GM18519 (cell line): ENCODE results near the gene ACIN1.

Experiments
- ATAC-seq: cut with Tn5 transposase; IDR thresholded peaks from one replicate; pipeline ENCODE4 v1.9.1; 2021; ENCODE audit warnings: mild to moderate bottlenecking, moderate library complexity; ENCODE audit not compliant: unreplicated experiment, low FRiP score

The ACIN1 gene

DNA sequence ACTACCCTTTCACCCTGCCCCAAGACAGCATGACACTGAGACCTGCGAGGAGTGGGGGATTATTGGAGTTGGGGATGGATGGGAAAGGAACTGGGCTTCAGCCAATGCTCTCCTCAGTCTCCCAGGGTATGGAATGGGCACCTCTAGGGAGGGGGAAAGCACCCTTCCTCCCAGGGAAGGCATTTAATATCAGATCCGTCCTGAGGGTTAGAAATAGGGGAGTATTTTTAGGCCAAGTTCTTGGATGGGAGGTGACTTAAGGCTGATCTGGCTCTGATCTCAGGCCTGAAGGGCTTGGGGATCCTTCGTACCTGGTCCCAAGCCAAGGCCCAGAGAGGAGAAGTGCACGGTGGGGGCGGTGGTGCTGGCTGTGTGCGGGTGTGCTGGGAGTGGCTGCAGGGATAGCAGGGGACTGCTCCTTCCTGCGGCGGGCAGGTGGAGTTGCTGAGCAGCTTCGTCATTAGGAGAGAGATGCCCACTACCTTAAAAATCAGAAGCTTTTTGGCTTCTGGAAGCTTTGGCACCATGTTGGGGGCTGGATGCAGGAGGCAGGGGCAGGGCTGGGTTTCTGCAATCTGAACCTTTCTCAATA lies 31.1 kb upstream of the ACIN1 start:
- no peak for ATAC-seq

DNA sequence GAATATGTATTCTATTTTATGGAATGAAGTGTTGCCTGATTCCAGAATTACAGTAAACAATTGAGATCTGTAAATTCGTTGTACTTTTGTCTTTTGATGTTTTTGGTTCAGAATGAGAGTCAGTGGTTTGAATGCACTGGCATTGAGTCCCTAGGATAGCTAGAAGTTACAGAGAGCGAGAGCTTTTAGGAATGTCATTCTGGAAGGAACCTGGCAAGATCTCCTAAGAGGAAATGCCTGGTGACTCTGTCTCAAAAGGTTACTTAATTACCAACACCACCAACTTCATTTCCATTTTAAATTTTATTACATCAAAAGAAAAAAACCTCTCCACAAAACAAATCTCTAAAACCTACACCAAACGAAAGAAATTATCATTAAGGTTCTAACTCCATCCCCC lies 30.1 kb upstream of the ACIN1 start:
- no peak for ATAC-seq

DNA sequence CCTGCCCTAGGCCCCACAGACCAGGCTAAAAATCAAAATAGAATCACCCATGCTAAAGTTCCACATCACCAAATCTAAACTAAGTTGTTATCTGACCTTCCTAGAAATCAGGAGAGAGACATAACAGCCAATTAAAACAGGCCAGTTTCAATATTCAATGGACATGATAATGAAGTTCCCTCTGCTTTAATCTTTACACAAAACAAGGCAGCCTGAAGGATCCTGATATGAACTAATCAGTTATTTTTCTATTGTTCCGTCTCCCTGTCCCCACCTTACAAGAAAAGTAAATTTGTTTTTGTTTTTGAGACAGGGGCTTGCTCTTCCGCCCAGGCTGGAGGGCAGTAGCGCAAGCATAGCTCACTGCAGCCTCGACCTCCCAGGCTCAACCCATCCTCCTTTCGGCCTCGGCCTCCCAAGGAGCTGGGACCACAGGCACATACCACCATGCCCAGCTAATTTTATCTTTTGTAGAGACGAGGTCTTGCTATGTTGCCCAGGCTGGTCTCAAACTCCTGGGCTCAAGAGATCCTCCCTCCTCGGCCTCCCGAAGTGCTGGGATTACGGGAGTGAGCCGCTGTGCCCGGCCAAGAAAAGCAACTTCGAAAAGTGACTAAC lies 29.5 kb upstream of the ACIN1 start:
- ATAC-seq: no peak

DNA sequence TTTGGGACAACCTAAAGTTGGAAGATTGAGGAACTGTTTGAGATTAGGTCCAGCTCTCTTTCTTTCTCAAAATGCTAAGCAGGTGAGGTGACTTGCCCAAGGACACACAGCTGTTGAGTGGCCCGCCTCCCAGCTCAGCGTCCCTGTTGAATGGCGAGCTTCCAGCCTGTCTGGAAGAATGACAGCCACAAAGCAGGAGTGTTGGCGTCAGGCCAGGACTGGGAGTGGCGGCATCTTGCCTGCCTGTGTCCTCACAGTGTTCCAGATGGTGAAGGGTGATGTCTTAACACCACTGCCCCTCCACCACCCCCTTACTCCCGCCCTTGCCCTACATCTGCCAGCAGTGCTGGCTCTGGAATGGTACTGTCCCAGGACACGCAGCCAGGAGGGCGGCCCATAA lies 28.5 kb upstream of the ACIN1 start:
- ATAC-seq: no peak

DNA sequence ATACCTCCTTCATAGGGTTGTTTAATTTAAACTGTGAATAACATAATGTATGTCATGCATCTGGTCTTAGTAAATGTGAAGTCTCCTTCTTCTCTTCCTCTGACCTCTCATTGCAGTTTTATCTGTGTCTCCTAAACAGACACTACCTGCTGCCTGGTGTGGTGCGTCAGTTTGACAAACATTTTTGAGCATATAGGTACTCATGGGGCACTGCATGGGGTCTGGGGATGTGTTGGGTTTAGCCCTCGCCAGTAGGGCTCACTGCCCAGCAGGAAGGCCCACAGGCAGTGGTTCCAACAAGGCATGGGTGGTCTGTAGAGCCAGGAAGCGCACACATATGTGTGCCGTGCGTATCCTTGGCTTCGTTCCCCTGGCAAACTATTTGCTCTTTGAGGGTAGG lies 27.1 kb upstream of the ACIN1 start:
- ATAC-seq: no peak

DNA sequence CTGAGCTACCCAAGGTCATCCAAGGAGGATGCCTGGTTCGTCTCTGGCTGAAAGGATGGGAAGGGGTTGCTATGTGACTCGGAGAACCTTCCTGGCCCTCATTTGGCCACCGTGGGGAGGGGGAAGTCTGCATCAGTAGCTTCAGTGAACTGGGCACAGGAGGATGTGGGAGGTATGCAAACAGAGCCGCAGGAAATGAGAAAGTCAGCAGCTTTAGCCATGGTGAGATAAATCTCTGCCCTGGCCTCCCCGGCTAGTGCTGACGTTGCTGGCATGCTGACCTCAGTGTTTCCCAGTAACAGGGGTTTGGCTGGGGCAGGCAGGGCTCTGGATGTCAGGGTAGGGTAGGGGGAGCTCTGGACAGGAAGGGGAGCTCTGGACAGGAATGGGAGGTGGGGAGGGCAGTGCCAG lies 26.4 kb upstream of the ACIN1 start:
- no peak for ATAC-seq

DNA sequence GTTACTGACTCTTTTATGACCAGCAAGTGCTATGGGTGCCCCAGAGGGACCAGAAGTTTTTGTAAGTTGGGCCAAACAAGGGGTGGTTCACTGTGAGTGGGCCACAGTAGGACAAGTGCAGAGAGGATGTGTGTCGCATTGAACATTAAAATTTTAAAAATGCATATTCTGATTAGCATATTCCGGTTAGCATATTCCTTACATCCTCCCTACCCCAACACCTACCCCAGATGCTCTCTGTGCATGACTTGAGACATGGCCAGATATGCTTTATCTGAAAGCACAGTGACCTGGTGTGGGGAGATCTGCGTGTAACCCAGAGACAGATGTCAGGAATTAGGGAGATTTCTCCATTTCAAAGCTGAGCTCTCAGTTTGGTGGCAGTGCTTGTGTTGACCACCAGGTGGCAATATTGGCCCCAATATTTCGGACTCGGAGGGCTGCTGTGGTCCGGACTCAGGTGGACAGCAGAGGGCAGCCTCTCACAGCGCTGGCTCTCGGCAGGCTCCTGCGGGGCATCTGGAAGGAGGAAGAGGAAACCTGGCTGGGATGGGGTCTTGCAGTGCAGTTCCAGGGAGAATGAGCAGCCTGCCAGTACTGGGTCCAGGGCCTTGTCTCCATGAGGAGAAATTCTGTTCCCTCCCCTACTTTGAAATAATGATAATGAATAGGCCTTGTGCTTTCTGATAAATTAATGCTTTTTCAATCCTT lies 25.8 kb upstream of the ACIN1 start:
- no peak for ATAC-seq

DNA sequence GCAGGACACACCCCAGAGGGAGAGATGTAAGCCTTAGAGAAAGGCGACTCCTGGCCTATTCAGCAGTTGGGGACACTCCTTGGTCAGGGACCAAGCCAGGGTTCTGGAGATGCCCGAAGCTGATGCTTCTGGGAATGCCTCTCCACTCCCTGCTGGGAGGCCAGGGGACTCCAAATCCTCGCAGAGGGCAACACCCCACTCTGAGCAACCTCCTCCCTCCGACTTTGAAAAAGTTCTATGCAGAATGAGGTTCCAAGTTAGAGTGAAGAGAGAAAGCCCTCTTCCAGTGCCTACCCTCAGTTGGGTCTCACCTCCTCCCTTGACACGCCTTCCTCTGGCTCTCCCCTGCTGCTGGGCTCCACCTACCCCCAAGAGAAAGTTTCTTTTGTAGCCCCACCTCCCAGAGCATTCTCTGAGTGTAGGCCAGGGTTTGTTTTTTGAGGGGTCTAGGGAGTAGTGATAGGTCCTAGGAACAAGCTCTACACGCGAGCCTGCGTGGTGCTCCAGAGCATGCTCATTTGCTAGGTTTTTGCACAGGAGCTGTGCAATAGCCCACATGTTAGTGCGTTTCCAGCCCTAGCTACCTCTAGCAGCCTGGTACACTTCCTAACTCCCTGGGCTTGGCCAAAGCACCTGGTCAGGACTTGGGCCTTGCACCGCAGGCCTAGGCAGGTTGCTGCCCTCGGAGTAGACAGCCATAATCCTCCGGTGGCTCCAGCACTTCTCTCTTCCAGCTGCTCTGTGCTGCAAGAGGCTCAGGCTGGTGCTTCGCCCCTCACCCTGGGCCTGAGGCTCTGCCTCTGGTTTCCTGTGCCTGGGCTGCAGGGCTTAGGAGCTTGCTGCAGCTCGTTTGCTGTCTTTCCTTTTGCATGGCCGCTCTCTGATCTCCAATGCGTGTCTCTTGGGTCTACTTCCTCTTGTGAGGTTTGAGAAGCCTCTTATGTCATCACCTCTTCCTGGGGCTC lies 24.7 kb upstream of the ACIN1 start:
- ATAC-seq: no peak

DNA sequence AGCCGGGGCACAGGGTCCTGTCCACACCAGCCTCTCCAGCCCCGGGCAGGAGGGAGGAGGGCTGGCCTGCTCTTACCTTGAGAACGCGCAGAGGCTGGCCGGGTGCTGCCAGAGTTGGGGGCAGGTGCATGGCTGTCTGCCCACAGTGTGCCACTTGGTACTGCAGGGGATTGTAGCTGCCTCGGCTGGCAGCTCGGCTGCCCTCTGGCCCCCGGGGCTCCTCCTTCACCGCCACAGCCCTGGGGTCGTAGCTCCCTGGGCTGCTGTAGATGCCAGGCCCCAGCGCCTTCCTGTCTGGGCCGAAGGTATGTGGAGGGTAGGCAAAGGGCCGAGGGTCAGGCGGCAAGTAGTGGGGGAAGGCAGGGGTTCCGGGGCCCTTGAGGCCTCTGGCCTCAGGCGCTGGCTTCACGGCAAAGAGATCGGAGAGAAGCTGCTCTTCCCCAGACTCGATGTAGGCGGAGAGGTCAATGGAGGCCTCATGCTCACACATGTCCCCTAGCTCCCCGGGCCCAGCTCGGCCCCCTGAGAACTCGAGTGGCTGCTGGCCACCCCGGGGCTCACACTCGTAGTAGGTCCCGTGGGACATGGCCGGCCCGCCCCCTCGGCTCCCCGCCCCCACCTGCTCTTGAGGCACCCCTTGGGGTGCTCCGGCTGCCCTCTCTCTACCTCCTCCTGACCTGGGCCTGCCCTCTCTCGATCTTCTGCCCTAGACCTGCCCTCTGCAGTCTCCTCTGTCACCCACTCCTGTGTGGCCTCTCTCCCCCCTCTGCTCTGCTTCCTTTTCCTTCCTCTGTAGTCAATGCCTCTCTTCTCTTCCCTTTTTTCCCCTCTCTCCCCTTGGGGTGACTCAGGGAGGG lies 23.8 kb upstream of the ACIN1 start, which contains the start of gene CEBPE:
TSS of gene CEBPE (minus strand) at position 750 of the 857 bp plus-strand sequence. CDS start at position 586, 164 bp downstream.
- ATAC-seq: no peak

DNA sequence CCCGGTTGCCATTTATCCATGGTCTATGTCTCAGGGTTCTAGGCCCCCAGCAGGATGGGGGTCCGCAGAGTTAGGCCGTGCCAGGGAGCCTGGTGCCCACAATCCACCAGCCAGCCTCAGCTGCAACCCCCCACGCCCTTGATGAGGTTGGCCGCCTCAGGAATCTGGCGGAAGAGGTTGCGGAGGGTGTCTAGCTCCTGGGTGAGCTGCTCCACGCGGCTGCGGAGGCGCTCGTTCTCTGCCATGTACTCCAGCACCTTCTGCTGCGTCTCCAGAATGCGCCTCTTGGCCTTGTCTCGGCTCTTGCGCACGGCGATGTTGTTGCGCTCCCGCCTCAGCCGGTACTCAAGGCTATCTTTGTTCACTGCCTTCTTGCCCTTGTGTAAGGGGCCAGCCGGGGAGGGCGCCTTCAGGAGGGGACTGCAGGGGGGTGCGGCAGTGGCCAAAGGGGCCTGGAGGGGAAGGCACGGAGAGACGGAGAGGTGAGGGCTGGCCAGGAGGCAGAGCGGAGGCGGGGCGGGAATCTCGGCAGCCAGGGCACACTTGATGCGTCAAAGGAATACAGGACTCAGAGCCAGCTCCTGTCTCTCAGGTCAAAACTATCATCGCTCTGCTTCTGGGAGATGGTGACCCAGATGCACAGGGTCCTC lies 22.6 kb upstream of the ACIN1 start:
- no peak for ATAC-seq

DNA sequence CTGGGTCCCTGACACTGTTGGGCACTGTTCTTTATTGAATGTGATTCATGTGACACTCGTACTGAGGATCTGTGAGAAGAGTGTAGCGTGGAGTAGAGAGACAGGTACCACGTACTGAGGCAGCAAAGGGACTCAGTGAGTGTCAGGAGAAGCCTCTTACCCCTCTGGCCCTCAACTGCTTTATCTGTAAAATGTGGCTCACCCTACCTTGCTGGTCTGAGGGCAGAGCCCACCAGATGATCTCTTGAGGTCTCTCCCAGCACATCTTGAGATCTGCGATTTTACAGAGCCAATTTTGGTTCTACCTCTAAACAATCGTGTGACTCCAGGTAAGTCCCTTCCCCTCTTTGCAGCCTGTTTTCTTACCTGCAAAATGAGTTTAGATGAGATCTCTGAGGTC lies 21.0 kb upstream of the ACIN1 start:
- ATAC-seq: no peak

DNA sequence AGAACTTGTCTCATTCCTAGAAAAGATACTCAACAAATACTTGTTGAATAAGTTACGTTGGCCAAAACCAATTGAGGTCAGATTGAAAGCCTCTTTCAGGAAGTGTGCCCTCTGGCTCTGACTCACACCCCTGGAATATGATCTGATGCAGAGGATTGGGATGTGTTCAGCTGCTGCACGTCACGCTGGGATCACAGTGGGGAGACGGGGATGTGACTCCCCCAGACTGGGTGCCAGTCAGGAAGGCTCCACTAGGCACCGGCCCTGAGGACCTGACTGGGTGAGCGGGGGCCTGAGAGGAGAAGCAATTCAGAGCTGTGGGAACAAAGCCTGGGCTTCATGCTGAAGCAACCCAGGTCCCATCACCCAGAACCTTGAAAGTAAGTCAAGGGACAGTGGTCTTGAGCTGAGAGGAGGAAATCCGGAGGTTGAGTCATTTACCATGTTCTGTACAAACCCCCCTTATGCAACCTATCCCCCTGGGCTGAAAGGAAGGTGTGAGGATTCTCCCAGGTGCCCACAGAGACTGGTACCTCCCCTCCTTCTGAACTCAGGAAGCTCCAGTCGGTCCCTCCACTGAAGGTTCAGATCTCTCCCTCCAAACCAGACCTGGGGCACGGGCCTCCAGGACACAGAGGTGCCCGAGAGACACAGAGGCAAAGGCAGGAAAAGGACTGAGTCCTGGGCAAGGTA lies 20.2 kb upstream of the ACIN1 start:
- ATAC-seq: no peak

DNA sequence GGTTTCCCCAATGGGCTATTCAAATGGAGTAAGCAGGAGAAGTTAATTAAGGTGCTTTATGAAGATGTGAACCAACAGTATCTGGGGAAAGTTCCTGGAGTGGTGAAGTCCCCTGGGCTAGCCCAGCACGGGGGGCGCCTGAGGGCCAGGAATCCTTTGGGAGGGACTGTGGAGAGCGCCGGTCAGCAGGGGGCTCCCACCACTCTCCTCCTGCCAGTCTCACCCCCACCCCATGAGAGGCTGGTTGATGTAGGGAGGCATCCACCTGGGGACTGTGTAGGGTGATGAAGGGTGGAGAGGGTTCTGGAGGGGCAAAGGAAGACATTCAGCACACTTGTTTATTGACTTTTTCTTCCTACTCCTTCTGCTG lies 19.7 kb upstream of the ACIN1 start:
- ATAC-seq: no peak

DNA sequence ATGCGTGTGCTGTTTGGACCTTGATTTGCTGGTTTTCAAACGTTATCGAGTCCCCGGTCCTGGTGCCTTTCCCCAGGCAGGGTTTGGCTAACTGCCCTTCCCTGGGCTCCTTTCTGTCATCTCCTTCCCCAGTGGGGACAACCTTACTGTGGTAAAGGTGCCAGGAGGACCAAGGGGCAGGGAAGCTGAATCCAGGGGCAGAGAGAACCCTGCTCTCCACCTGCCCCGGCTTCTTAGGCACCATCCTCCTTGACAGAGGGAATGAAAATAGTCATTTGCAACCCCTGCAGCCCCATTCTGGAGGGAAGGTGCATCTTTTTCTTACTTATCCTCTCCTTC lies 19.2 kb upstream of the ACIN1 start:
- no peak for ATAC-seq

DNA sequence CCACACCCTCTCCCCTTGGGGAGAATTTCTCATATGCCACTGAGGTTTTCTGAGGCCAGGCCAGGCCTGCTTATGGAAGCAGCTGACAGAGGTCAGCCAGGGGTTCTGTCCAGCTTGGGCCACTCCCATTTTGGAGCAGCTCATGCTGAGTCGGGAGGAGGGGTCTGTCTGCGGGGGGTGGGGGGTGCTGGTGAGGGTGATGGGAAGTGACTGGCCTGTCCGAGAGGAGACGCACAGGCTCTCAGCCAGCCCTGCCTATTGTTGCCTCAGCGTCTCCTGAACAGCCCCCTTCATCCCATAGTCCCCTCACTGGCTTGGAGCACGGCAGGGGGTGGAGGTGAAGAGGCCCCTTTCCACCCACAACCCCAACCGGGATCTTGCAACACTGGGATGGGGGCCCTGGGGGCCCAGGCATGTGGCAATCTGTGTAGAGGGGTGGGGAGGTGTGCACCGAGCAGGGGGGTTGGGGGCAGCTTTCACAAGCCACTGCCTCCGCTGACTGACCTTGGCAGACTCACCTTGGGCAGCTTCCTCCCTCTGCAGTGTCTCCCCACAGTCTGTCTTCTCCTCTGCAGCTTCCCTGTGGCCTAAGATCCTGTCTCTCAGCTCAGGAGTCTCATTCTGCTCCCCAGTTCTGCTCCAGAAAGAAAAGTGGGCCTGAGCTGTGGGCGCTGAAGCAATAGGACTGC lies 18.6 kb upstream of the ACIN1 start:
- no peak for ATAC-seq

DNA sequence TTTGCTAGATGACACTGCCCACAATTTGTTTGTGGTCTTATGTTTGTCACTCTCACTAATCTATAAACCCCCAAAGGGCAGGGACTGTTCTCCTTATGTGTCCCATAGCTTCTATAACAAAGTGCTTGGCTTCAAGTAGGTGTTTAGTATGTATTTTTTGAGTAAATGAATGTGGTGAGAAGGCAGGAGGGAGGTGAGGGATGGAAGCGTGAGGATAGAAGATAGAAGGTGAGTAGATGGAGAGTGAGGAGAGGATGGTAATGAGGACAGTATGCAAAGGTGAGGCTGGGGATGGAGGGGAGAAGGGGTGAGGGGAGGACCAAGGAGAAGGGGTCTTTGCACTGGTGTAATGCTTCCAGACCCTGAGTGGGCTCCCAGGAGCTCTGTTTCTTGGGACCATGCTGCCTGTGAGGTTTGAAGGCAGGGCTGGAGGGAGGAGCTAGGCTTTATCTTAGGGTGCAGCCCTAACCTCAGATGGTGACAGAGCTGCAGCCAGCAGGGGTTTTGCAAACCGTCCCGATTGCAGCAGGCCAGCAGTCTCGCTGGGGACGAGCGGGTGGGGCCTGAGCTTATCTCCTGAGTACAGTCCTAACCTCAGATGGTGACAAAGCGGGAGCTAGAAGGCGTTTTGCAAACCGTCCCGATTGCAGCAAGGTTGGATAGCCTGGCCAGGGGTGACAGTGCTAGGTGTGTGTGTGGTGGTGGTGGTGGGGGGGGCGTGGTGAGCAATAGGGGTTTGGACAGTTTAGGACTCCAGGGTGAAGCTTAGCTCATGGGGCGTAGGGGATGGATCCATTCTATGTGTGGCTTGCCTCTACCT lies 17.6 kb upstream of the ACIN1 start:
- ATAC-seq: no peak

DNA sequence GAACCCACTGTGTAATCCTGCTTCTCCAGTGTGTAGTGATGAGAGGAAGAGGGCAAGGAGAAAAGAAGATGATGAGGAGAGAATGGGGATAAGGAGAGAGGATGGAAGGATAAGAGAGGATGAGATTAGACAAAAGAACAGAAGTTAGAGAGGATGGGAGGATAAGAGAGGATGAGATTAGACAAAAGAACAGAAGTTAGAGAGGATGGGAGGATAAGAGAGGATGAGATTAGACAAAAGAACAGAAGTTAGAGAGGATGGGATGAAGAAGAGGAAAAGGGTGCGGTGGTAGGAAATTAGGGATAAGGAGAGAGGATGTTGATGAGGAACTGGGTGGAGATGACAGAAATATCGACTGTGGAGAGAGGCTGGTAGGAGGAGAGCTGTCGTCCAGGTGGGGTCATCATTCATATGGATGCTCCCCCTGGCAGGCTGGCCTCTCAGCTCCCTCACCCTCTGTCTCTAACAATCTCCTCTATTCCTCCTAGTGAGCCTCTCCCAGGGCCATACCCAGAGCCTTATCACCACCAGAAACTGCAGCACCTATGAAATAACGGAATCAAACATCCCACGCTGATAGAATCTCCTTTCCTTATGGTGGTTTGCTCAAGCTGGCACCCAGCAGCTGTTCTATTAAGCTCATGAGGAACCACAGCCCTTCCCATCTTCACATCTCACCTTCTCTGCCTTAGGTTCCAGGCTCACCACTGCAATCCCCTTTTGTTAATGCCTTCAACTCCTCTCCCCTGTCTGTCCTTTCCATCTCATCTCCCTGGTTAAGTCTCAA lies 15.8 kb upstream of the ACIN1 start:
- ATAC-seq: no peak
